Brain microvascular endothelial cell (primary cell): ENCODE data around the gene SLC25A33.

ENCODE experiments used
- DNase-seq: peaks from one replicate; pipeline ENCODE4 v3.0.0-alpha.2; 2020
- H3K27ac ChIP-seq: fragments of 250-450 bp; sonication (Bioruptor Pico); 2 replicates; pipeline ENCODE4 v1.5.1; 2020; ENCODE audit warnings: mild to moderate bottlenecking, moderate library complexity
- H3K27me3 ChIP-seq: fragments of 250-450 bp; sonication (Bioruptor Pico); replicated peaks from 2 replicates; pipeline ENCODE4 v1.5.1; 2020; ENCODE audit warnings: mild to moderate bottlenecking
- H3K36me3 ChIP-seq: fragments of 250-450 bp; sonication (Bioruptor Pico); replicated peaks from 2 replicates; pipeline ENCODE4 v1.5.1; 2020; ENCODE audit warnings: mild to moderate bottlenecking
- H3K4me3 ChIP-seq: 2 replicates; pipeline ENCODE4 v1.5.1; 2011; ENCODE audit warnings: low read depth, mild to moderate bottlenecking, control low read depth, low read length, moderate library complexity
- CTCF ChIP-seq: IDR thresholded peaks from 2 replicates; pipeline ENCODE4 v1.5.1; 2011; ENCODE audit warnings: low read depth, mild to moderate bottlenecking, moderate library complexity, low read length, control low read depth, inconsistent platforms; ENCODE audit errors: missing control alignments
- in situ Hi-C: cut with HindIII; loops from 2 replicates; pipeline ENCODE4 v1.10.0; 2017; ENCODE audit warnings: low sequenced_read_pairs, low pct_ligation_motif_present

SLC25A33 gene

DNA sequence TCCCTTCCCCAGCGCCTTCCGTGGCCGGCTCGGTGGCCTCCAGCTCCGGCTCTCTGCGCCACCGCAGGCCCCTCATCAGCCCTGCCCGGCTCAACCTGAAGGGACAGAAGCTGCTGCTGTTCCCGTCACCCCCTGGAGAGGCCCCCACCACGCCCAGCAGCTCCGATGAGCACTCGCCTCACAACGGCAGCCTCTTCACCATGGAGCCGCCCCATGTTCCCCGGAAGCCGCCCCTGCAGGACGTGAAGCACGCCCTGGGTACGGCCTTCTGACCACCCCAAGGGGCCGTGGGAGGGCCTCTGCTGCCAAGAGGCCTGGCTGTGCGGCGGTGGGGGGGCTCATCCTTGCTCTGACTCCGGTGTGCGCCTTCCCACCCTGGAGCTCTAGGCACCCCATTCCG, 71.3 kb downstream of the SLC25A33 start:
- Histone ChIP-seq H3K27ac (no peak overlapping the region), H3K27me3 (no peaks in the 10 kb centered on the region), H3K4me3 (no peak overlapping the region), H3K36me3 (peaks cover 8% of the 10 kb centered on the region)
- DNase-seq, result no peak
- TF ChIP-seq CTCF, result no peak
- in situ Hi-C loops, result no loop called here

DNA sequence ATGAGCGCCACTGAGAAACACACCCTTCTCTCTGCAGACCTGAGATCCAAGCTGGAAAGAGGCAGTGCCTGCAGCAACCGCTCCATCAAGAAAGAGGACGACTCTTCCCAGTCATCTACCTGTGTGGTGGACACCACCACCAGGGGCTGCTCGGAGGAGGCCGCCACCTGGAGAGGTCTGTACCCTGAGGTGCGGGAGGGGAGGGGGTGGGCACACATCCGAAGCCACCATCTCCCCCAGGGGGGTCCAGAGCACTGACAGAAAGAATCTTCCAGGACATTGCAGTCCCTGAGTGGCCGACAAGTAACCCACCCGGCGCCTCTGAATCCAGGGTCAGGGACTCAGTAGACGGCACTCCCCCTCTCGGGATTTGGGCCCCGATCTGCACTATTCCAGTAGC, 72.5 kb downstream of the SLC25A33 start:
- H3K27ac ChIP-seq, result no peak overlapping the region
- no peaks in the 10 kb centered on the region for H3K27me3 ChIP-seq
- no peak for TF ChIP-seq CTCF
- in situ Hi-C loops, result no loop called here
- DNase-seq, result no peak
- H3K36me3 ChIP-seq, result peaks cover 8% of the 10 kb centered on the region
- H3K4me3 ChIP-seq, result no peak overlapping the region

DNA sequence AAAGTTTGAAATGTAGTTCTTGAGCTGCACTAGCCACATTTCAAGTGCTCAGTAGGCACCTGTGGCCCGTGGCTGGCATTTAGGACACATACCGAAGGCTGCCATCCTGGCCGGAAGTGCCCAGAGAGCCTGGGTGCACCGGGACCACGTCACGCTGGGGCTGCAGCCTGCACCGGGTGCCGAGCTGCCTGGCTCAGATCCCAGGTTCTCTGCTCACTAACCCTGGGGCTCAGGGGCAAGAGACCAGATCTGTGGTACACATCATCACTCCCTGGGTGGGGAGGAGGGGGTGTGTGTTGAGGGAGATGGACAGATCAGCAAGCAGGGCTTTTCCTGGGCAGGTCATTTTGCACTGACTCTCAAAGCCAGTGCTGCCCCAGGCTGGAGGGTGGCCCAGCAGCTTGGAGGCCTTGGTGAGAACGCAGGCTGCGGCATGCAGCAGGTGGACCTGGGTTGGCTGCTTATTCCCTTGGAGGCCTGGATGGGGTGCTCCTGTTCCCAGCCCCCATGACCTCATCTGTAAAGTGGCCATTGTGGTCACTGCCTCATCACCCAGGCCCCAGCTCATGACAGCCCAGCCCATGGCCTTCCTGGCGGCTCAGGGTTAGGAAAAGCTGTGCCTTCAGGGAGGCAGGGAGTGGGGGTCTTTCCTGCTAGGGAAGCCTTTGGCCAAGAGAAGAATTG, 73.0 kb downstream of the SLC25A33 start:
- in situ Hi-C loops, result no loop called here
- Histone ChIP-seq H3K27ac (no peak overlapping the region), H3K36me3 (peaks cover 8% of the 10 kb centered on the region), H3K4me3 (no peak overlapping the region), H3K27me3 (no peaks in the 10 kb centered on the region)
- DNase-seq, result no peak
- TF ChIP-seq CTCF, result no peak

DNA sequence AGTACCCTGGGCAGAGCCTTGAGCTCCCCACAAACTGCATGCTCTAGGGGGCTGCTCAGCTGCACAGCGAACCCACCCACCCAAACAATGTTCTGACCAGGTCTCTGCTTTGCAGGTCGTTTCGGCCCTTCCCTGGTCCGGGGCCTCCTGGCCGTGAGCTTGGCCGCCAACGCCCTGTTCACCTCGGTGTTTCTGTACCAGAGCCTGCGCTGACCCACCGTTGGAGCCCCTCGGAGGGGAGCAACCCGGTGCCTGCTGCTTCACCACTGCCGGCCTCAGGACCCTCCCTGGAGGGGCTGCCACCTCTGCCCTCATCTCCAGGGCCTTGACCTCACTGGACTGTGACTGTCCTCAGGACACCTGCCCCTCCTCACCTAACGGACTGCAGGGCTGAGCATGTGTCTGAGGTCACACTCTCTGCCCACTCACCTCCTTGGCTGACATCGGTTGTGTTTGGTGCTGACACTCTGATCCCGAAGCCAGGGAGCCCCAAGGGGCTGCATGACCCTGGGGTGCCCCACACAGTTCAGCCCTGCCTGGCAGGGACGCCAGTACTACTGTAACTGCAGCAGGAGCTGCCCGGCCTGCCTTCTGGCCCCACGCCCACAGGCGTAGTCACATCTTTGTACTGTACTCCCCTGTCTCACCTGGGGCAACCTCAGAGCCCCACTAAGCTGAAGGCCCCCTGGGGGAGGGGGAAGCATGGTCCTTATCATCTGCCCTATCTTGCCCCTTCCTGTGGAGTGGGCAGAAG, 73.8 kb downstream of the SLC25A33 start:
- Histone ChIP-seq H3K4me3 (no peak overlapping the region), H3K36me3 (peaks cover 8% of the 10 kb centered on the region), H3K27me3 (no peaks in the 10 kb centered on the region), H3K27ac (no peak overlapping the region)
- no peak for TF ChIP-seq CTCF
- no peak for DNase-seq
- in situ Hi-C loops, result no loop called here

DNA sequence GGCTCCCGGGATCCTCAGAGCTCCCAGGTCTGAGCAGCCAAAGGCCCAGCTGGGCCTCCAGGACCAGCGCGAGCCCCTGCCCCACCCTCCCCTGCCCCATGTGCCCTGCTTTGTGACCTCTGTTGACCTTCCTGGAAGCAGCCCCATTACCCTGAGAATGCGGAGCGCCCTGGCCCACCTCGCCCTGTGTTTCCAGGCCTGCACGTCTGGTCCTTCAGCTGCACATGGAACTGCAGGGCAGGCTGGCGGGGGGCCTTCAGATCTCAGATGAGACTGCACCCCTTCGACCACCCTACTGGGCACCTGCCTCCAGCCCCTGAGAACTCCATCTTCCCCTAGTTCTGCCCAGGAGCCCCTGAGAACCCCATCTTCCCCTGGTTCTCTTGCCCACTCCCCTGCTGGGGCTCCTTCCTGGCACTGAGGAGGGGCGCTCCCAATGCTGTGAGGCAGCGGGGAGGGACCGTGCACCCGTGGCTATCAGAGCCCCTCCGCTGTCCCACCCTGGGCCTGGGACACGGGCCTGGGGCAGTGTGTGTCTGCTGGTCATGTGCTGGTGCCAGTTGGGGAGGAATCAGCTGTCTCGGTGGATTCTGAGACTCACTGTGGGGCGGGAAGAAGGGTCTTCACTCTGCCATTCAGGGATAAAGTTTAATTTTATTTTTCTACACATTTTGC, 74.5 kb downstream of the SLC25A33 start:
- H3K27ac ChIP-seq, result no peak overlapping the region
- H3K36me3 ChIP-seq, result peaks cover 8% of the 10 kb centered on the region
- no peak for TF ChIP-seq CTCF
- no peaks in the 10 kb centered on the region for H3K27me3 ChIP-seq
- no peak for DNase-seq
- H3K4me3 ChIP-seq, result no peak overlapping the region
- in situ Hi-C loops, result no loop called here
